HepG2 (cell line): ENCODE data around the gene MEIOC. TPM values are rescaled to one million over a fixed set of nuclear protein-coding genes. Genes with fewer than 3 reads are reported as not detected.

Experiments used
- BCL6 ChIP-seq: IDR thresholded peaks from 2 replicates; pipeline ENCODE4 v1.6.1; 2016; ENCODE audit warnings: missing genetic modification reagents, missing compliant biosample characterization
- BRCA1 ChIP-seq: sonication (generic); formaldehyde crosslinking; IDR thresholded peaks from 2 replicates; pipeline ENCODE4 v1.4.0; 2020; ENCODE audit warnings: missing genetic modification reagents
- CHD2 ChIP-seq: IDR thresholded peaks from 2 replicates; pipeline ENCODE4 v1.6.1; 2011; ENCODE audit warnings: low read depth, low read length, improper control_type of control experiment
- ERF ChIP-seq: IDR thresholded peaks from 2 replicates; pipeline ENCODE4 v1.6.1; 2018; ENCODE audit warnings: missing biosample characterization, missing genetic modification reagents
- ESRRA ChIP-seq: sonication (generic); formaldehyde crosslinking; IDR thresholded peaks from 2 replicates; pipeline ENCODE4 v1.5.1; 2020; ENCODE audit warnings: mild to moderate bottlenecking, low read depth, missing genetic modification reagents
- ETV5 ChIP-seq: IDR thresholded peaks from 2 replicates; pipeline ENCODE4 v1.6.1; 2018; ENCODE audit warnings: missing biosample characterization, missing genetic modification reagents, inconsistent platforms, borderline replicate concordance
- GATAD1 ChIP-seq: IDR thresholded peaks from 2 replicates; pipeline ENCODE4 v1.6.1; 2016; ENCODE audit warnings: missing genetic modification reagents, missing compliant biosample characterization
- KDM2A ChIP-seq: sonication (generic); formaldehyde crosslinking; IDR thresholded peaks from 2 replicates; pipeline ENCODE4 v1.4.0; 2020; ENCODE audit warnings: low read depth, missing genetic modification reagents, borderline replicate concordance
- MZF1 ChIP-seq: sonication (generic); formaldehyde crosslinking; IDR thresholded peaks from 2 replicates; pipeline ENCODE4 v1.8.1; 2023; ENCODE audit warnings: mild to moderate bottlenecking, missing genetic modification reagents, borderline replicate concordance
- NBN ChIP-seq: fragments of 450-650 bp; conservative IDR thresholded peaks from 2 replicates; pipeline ENCODE4 v1.6.1; 2017
- NCOA5 ChIP-seq: sonication (generic); formaldehyde crosslinking; IDR thresholded peaks from 2 replicates; pipeline ENCODE4 v1.4.0; 2020; ENCODE audit warnings: missing genetic modification reagents
- PAF1 ChIP-seq: IDR thresholded peaks from 2 replicates; pipeline ENCODE4 v1.6.1; 2016; ENCODE audit warnings: missing genetic modification reagents, missing compliant biosample characterization
- RXRB ChIP-seq: IDR thresholded peaks from 2 replicates; pipeline ENCODE4 v1.6.1; 2016; ENCODE audit warnings: borderline replicate concordance, missing genetic modification reagents, missing compliant biosample characterization
- SAFB2 ChIP-seq: sonication (generic); formaldehyde crosslinking; IDR thresholded peaks from 2 replicates; pipeline ENCODE4 v1.5.1; 2020; ENCODE audit warnings: missing genetic modification reagents, low read depth, mild to moderate bottlenecking, borderline replicate concordance
- SIN3B ChIP-seq: fragments of 150-350 bp; IDR thresholded peaks from 2 replicates; pipeline ENCODE4 v1.6.1; 2014; ENCODE audit warnings: low read length
- SIX4 ChIP-seq: sonication (generic); formaldehyde crosslinking; IDR thresholded peaks from 2 replicates; pipeline ENCODE4 v1.4.0; 2020; ENCODE audit warnings: missing genetic modification reagents
- SOX5 ChIP-seq: IDR thresholded peaks from 2 replicates; pipeline ENCODE4 v1.6.1; 2016; ENCODE audit warnings: borderline replicate concordance
- TSC22D2 ChIP-seq: sonication (generic); formaldehyde crosslinking; IDR thresholded peaks from 2 replicates; pipeline ENCODE4 v1.5.1; 2020; ENCODE audit warnings: missing genetic modification reagents, mild to moderate bottlenecking, borderline replicate concordance
- ZNF335 ChIP-seq: sonication (generic); formaldehyde crosslinking; IDR thresholded peaks from 2 replicates; pipeline ENCODE4 v1.4.0; 2020; ENCODE audit warnings: missing genetic modification reagents
- ZNF510 ChIP-seq: sonication (generic); formaldehyde crosslinking; IDR thresholded peaks from 2 replicates; pipeline ENCODE4 v1.4.0; 2020; ENCODE audit warnings: low read depth, mild to moderate bottlenecking, missing genetic modification reagents
- ZNF563 ChIP-seq: sonication (generic); formaldehyde crosslinking; IDR thresholded peaks from 2 replicates; pipeline ENCODE4 v1.8.0; 2022; ENCODE audit warnings: mild to moderate bottlenecking, moderate library complexity, missing genetic modification reagents
- ZNF772 ChIP-seq: sonication (generic); formaldehyde crosslinking; IDR thresholded peaks from 2 replicates; pipeline ENCODE4 v1.5.0; 2020; ENCODE audit warnings: mild to moderate bottlenecking, missing genetic modification reagents
- ZNF792 ChIP-seq: IDR thresholded peaks from 2 replicates; pipeline ENCODE4 v1.6.1; 2016
- ZNF891 ChIP-seq: sonication (generic); formaldehyde crosslinking; IDR thresholded peaks from 2 replicates; pipeline ENCODE4 v1.5.0; 2020; ENCODE audit warnings: mild to moderate bottlenecking, missing genetic modification reagents
- polyA plus RNA-seq, 8 experiments: library from polyadenylated mRNA; depleted of rRNA in 3 of 8; stranded (reverse) in 7 of 8; unstranded in 1 of 8; fragments of >200 nt; fragmentation: Illumina TruSeq in 4 of 8; extraction: Trizol in 4 of 8; gene quantifications; 2 replicates each; pipeline versions ENCODE4 v1.2.1 to v1.2.3, GENCODE V29; 2011 to 2016; ENCODE audit warnings: low read depth in 4 of 8, missing spikeins in 1 of 8, mixed read lengths in 1 of 8; ENCODE audit not compliant: insufficient read depth in 1 of 8
- total RNA-seq, 5 experiments: library from RNA; depleted of rRNA; stranded (reverse); fragments of >200 nt; fragmentation: Illumina TruSeq; extraction: Trizol; gene quantifications; 2 replicates each; pipeline ENCODE4 v1.2.3, GENCODE V29; 2016; ENCODE audit warnings: low read depth in 1 of 5
- TF ChIP-seq, protein P1 (sequence below): sonication (generic); formaldehyde crosslinking; IDR thresholded peaks from 2 replicates; pipeline ENCODE4 v1.8.1; 2022; ENCODE audit warnings: low read depth, mild to moderate bottlenecking, missing genetic modification reagents
- TF ChIP-seq, protein P2 (sequence below): sonication (generic); formaldehyde crosslinking; IDR thresholded peaks from 2 replicates; pipeline ENCODE4 v1.4.0; 2020; ENCODE audit warnings: missing genetic modification reagents

Gene MEIOC
- total and polyA plus RNA-seq, 2 of the 13 experiments (the other 11 are each of a cell fraction or from before 2014, with no cell fraction given), result 0.04 to 0.15 TPM

DNA sequence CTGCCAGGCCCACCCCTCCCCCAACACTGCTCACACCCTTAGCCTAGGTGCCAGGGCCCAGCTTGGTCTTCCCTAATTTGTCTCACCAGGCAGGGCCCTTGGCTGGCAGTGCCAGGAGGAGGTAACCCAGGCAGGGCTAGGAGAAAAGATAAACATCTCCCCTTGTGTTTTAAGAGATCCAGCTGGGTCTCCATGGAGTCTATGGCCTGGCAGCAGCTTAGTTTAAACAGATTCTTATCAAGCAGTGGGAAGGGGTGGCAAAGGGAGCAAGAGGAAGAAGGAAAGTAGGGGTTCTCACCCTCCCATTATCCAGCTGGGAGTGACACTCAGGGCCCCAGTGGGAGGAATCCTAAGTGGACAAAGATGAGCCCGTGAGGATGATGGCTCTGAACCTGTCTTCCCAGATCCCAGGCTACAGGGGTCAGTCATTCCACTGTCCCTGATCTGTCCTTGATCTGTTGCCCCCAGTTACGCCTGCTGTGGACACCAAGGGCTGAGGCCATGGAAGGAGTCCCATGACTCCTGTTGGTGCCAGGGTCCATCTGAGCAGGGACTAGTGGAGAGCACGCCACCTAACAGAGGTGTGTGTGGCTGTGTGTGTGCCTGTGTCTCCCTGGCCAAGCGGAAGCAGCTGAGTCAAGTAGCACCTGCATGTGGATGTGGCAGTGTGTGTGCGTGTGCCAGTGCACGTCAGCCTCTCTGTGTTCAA, 47.4 kb upstream of the MEIOC start (continued):
- TF ChIP-seq, protein P1, sequence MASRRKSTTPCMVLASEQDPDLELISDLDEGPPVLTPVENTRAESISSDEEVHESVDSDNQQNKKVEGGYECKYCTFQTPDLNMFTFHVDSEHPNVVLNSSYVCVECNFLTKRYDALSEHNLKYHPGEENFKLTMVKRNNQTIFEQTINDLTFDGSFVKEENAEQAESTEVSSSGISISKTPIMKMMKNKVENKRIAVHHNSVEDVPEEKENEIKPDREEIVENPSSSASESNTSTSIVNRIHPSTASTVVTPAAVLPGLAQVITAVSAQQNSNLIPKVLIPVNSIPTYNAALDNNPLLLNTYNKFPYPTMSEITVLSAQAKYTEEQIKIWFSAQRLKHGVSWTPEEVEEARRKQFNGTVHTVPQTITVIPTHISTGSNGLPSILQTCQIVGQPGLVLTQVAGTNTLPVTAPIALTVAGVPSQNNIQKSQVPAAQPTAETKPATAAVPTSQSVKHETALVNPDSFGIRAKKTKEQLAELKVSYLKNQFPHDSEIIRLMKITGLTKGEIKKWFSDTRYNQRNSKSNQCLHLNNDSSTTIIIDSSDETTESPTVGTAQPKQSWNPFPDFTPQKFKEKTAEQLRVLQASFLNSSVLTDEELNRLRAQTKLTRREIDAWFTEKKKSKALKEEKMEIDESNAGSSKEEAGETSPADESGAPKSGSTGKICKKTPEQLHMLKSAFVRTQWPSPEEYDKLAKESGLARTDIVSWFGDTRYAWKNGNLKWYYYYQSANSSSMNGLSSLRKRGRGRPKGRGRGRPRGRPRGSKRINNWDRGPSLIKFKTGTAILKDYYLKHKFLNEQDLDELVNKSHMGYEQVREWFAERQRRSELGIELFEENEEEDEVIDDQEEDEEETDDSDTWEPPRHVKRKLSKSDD (CRISPR knock-in tag), result peak; percentile 61; the same call in 1 of the 2 replicates
- no peak for TF ChIP-seq SIN3B
- TF ChIP-seq CHD2, result no peak
- no peak for TF ChIP-seq ZNF563
- TF ChIP-seq GATAD1 (CRISPR knock-in tag), result peak; percentile 36; the same call in 1 of the 2 replicates
- no peak; the same call in 1 of the 2 replicates for TF ChIP-seq KDM2A (CRISPR knock-in tag)
- TF ChIP-seq BCL6 (CRISPR knock-in tag), result 0 out of 2 replicates have a peak, but pooled peaks have one; percentile 17
- peak; percentile 80; the same call in 1 of the 2 replicates for TF ChIP-seq ZNF792 (CRISPR knock-in tag)
- TF ChIP-seq SAFB2 (CRISPR knock-in tag), result 0 out of 2 replicates have a peak, but pooled peaks have one; percentile 30
- TF ChIP-seq RXRB (CRISPR knock-in tag), result peak; percentile 66; the same call in 1 of the 2 replicates
- no peak for TF ChIP-seq ZNF510 (CRISPR knock-in tag)
- TF ChIP-seq NBN, result no peak
- no peak for TF ChIP-seq MZF1 (CRISPR knock-in tag)
- TF ChIP-seq ERF, result peak; percentile 76; the same call in 1 of the 2 replicates
- no peak for TF ChIP-seq PAF1 (CRISPR knock-in tag)
- no peak for TF ChIP-seq NCOA5 (CRISPR knock-in tag)
- TF ChIP-seq ZNF891 (CRISPR knock-in tag), result peak; percentile 58; the same call in 1 of the 2 replicates
- TF ChIP-seq ZNF772 (CRISPR knock-in tag), result 0 out of 2 replicates have a peak, but pooled peaks have one; percentile 38
- TF ChIP-seq ZNF335 (CRISPR knock-in tag), result 0 out of 2 replicates have a peak, but pooled peaks have one; percentile 18
- TF ChIP-seq ESRRA (CRISPR knock-in tag), result peak; percentile 99
- peak; percentile 63 for TF ChIP-seq SOX5
- TF ChIP-seq SIX4 (CRISPR knock-in tag), result no peak
- no peak for TF ChIP-seq TSC22D2 (CRISPR knock-in tag)
- TF ChIP-seq, protein P2, sequence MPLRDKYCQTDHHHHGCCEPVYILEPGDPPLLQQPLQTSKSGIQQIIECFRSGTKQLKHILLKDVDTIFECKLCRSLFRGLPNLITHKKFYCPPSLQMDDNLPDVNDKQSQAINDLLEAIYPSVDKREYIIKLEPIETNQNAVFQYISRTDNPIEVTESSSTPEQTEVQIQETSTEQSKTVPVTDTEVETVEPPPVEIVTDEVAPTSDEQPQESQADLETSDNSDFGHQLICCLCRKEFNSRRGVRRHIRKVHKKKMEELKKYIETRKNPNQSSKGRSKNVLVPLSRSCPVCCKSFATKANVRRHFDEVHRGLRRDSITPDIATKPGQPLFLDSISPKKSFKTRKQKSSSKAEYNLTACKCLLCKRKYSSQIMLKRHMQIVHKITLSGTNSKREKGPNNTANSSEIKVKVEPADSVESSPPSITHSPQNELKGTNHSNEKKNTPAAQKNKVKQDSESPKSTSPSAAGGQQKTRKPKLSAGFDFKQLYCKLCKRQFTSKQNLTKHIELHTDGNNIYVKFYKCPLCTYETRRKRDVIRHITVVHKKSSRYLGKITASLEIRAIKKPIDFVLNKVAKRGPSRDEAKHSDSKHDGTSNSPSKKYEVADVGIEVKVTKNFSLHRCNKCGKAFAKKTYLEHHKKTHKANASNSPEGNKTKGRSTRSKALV, result no peak
- peak; percentile 79; the same call in 1 of the 2 replicates for TF ChIP-seq ETV5 (CRISPR knock-in tag)
- TF ChIP-seq BRCA1 (CRISPR knock-in tag), result no peak
